Activated T-helper 2 cell treated with anti-CD3 and anti-CD28 coated beads, Interferon-gamma antibody, Interleukin-2, Interleukin-4, amounts not matched to agents 10 μg/mL and 5 μg/mL and 100 μg/mL, durations not matched to agents 14 hours and 24 hours and 36 hours (primary cell): ENCODE measurements around the gene REG4. TPM values are rescaled to one million over a fixed set of nuclear protein-coding genes. Genes with fewer than 3 reads are reported as not detected.
"Not testable (repeated sequence)": the region's sequence is repeated elsewhere in the genome, so short reads cannot be mapped to it uniquely, and the experiment has no call there.

Source experiments
- DNase-seq: peaks from one replicate; pipeline ENCODE4 v3.0.0; 2021; ENCODE audit warnings: low spot score
- H3K27ac Mint-ChIP-seq: one replicate; pipeline ENCODE4 v1.8.0; 2021; ENCODE audit warnings: mixed read lengths
- H3K27me3 Mint-ChIP-seq: one replicate; pipeline ENCODE4 v1.8.0; 2021; ENCODE audit warnings: low read depth, mixed read lengths
- H3K36me3 Mint-ChIP-seq: one replicate; pipeline ENCODE4 v1.8.0; 2021; ENCODE audit warnings: low read depth, mixed read lengths
- H3K4me1 Mint-ChIP-seq: one replicate; pipeline ENCODE4 v1.8.0; 2021; ENCODE audit warnings: low read depth, mixed read lengths
- H3K4me3 Mint-ChIP-seq: one replicate; pipeline ENCODE4 v1.8.0; 2021; ENCODE audit warnings: low read depth, mild to moderate bottlenecking, moderate library complexity, mixed read lengths
- H3K9me3 Mint-ChIP-seq: one replicate; pipeline ENCODE4 v1.8.0; 2021; ENCODE audit warnings: mixed read lengths
- intact Hi-C: fragments of 100-400 bp; cut with micrococcal nuclease; formaldehyde crosslinking; loops from one replicate; pipeline ENCODE4 v1.15.1; 2023
- total RNA-seq: library from RNA; stranded (reverse); gene quantifications from 2 replicates; pipeline ENCODE4 v1.2.3, GENCODE V29; 2022

The REG4 gene
- 0.18 TPM in 1 of 2 replicates, not detected in the other for total RNA-seq

- Mint-ChIP-seq H3K4me3 (no peak within 1 kb of the TSS), H3K36me3 (no peaks in the 10 kb centered on the region), H3K9me3 (no peaks in the 10 kb centered on the region), H3K4me1 (peaks cover 3% of the 10 kb centered on the region), H3K27me3 (peaks cover 43% of the 10 kb centered on the region), H3K27ac (no peak within 1 kb of the TSS)
- no peak for DNase-seq
- intact Hi-C loops: no loop called here
Measured at GRCh38 chr1:119811387-119811786, at the start of gene REG4. Gene REG4 (minus strand): TSS chr1:119811460. CDS start chr1:119808769, 2,691 bp downstream.

DNA sequence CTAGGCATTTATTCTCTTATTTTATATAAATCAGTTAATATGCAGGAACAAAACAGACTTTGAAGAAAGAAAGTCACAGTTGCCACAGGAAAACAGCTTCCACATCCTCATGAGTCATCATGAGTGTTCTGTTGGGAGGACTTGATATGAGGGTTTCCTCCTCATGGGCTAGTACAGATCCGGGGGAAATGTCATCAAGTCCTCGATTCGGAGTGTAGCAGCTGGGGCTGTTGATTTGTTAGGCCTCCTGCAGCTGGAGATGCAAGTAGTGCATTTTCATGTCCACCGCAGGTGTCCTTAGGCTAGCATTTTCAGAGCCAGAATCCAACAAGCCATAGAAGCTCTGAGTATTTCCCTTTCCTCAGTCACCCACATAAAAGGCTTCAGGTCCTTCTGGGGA is 48.4 kb upstream of the REG4 start:
- Mint-ChIP-seq H3K9me3 (no peaks in the 10 kb centered on the region), H3K27ac (no peak overlapping the region), H3K27me3 (peaks cover 22% of the 10 kb centered on the region), H3K4me3 (no peak overlapping the region), H3K4me1 (peaks cover 27% of the 10 kb centered on the region), H3K36me3 (no peaks in the 10 kb centered on the region)
- no peak for DNase-seq
- intact Hi-C loops: no loop called here

- Mint-ChIP-seq H3K4me1 (peaks cover 27% of the 10 kb centered on the region), H3K27ac (peak overlapping the region; percentile 8), H3K27me3 (peaks cover 16% of the 10 kb centered on the region)
- H3K9me3 Mint-ChIP-seq, H3K36me3 Mint-ChIP-seq, intact Hi-C loops, H3K4me3 Mint-ChIP-seq, DNase-seq: not testable (repeated sequence)
Measured at GRCh38 chr1:119858556-119859214, 47.4 kb upstream of the REG4 start.

DNA sequence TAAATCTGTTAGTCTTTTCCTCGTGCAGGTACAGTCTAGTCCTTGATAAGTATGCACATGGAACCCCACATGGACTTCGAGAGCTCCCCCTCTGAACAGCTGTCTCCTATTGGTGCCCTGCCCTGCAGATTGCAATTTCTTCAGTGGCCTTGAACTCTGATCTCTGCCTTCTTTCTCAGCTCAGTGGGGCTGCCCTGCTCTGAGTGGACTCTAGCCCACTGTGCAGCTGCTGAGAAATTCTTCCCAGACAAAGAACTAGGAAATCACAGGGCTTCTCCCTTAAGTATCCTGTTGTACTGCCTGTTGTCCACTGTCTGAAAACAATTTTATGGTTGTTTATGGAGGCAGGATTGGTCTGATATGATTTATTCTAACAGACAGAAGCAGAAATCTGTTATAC is 46.9 kb upstream of the REG4 start:
- Mint-ChIP-seq H3K36me3 (no peaks in the 10 kb centered on the region), H3K27ac (no peak overlapping the region), H3K4me1 (peaks cover 27% of the 10 kb centered on the region), H3K27me3 (peaks cover 12% of the 10 kb centered on the region), H3K9me3 (no peaks in the 10 kb centered on the region), H3K4me3 (no peak overlapping the region)
- intact Hi-C loops: no loop called here
- DNase-seq: no peak

DNA sequence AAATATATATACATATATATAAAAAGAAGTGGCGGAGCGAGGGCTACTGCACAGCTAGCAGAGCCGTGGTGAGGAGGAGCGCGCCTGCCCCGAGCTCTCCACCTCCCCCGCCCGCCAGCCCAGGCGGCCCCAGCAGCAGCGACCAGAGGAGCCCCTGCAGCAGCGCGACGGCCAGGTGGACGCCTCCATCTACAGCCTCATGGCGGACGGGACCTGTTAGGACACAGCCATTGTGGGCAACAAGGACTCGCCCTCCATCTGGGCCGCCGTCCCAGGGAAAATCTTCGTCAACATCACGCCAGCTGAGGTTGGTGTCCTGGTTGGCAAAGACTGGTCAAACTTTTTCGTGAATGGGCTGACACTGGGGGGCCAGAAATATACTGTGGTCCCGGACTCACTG is 41.9 kb upstream of the REG4 start:
- Mint-ChIP-seq H3K9me3 (no peaks in the 10 kb centered on the region), H3K36me3 (no peaks in the 10 kb centered on the region), H3K27ac (no peak overlapping the region), H3K4me1 (peaks cover 3% of the 10 kb centered on the region), H3K4me3 (no peak overlapping the region), H3K27me3 (peaks cover 7% of the 10 kb centered on the region)
- DNase-seq: no peak
- intact Hi-C loops: no loop called here

- H3K36me3 Mint-ChIP-seq, H3K4me3 Mint-ChIP-seq, H3K4me1 Mint-ChIP-seq, H3K27ac Mint-ChIP-seq, DNase-seq, intact Hi-C loops, H3K9me3 Mint-ChIP-seq: not testable (repeated sequence)
- peaks cover 42% of the 10 kb centered on the region for H3K27me3 Mint-ChIP-seq
Measured at GRCh38 chr1:119844206-119844605, 32.9 kb upstream of the REG4 start.

DNA sequence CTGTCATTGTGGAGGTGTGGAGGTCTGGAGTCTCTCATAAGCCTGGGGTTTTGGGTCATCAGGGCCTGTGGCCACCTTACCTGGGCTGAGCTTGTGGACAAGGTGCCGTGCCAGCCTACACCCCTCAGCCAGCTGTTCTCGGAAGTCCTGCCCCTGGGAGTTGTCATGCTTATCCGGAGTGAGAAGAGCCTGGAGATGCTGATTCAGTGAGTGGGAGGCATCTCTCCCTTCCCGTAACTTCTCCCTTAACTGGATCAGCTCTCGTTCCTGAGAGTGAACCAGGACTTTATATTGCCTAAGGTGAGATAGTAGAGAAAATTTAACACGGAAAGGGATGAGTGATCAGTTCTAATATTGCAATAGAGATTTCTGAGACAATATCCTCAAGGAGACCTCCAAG is 30.0 kb upstream of the REG4 start:
- H3K4me3 Mint-ChIP-seq: no peak overlapping the region
- intact Hi-C loops: no loop called here

DNA sequence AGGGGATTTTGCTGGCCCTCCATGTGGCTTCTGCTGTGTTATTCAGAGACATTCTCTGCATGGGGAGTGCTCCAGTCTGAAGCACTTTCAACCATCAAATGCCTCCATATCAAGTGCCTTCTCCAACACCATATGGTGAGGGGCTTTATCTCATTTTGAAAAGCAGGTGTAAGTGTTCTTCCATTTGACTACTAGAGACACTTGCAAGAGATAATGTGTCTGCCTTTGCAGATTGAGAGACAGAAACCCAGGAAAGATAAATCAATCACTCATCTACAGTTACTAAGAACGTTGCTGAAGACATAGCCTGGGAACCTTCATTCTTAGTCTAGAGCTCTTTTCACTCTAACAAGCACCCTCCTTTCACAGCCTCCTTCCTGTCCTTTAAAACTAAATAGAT is 29.5 kb upstream of the REG4 start:
- Mint-ChIP-seq H3K36me3 (no peaks in the 10 kb centered on the region), H3K27ac (no peak overlapping the region), H3K4me3 (no peak overlapping the region), H3K27me3 (peaks cover 48% of the 10 kb centered on the region), H3K4me1 (peaks cover 1% of the 10 kb centered on the region), H3K9me3 (no peaks in the 10 kb centered on the region)
- no peak for DNase-seq
- intact Hi-C loops: no loop called here

More for the DNA sequence above, 30.0 kb upstream of the REG4 start:
- Mint-ChIP-seq H3K9me3 (no peaks in the 10 kb centered on the region), H3K36me3 (no peaks in the 10 kb centered on the region), H3K27ac (no peak overlapping the region), H3K4me1 (peaks cover 1% of the 10 kb centered on the region), H3K27me3 (peaks cover 43% of the 10 kb centered on the region)
- no peak for DNase-seq

DNA sequence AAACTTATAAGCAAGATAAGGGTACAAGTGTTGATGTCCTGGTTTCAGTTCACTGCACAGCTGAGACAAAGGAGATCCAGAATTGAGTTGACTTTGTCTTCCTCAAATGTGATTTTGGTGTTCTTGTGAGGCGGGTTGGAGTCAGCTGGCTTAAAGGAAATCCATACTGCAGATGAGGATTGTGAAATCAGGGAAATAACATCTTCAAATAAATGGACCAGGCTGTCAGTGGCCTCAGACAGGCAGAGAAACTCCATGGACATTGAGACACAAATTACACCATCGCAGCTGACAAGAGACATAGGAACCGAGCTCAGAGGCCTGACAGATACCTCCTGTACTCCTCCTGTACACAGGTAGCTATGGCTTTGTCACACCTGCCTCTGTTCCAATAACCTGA is 27.0 kb upstream of the REG4 start:
- Mint-ChIP-seq H3K4me3 (no peak overlapping the region), H3K9me3 (no peaks in the 10 kb centered on the region), H3K27me3 (peaks cover 49% of the 10 kb centered on the region), H3K27ac (no peak overlapping the region), H3K36me3 (no peaks in the 10 kb centered on the region), H3K4me1 (peaks cover 1% of the 10 kb centered on the region)
- intact Hi-C loops: no loop called here
- no peak for DNase-seq

- intact Hi-C loops: no loop called here
- DNase-seq: no peak
- Mint-ChIP-seq H3K36me3 (no peaks in the 10 kb centered on the region), H3K27ac (no peak overlapping the region), H3K9me3 (no peaks in the 10 kb centered on the region), H3K4me3 (no peak overlapping the region), H3K4me1 (peaks cover 1% of the 10 kb centered on the region), H3K27me3 (peaks cover 41% of the 10 kb centered on the region)
Measured at GRCh38 chr1:119834990-119835389, 23.7 kb upstream of the REG4 start.

DNA sequence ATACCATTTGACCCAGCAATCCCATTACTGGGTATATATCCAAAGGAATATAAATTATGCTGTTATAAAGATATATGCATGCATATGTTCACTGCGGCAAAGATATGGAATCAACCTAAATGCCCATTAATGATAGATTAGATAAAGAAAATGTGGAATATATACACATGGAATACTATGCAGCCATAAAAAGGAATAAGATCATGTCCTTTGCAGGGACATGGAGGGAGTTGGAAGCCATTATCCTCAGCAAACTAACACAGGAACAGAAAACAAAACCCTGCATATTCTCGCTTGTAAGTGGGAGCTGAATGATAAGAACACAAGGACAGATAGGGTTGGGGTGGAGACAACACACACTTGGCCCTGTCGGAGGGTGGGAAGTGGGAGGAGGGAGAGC is 19.8 kb upstream of the REG4 start:
- H3K4me1 Mint-ChIP-seq: no peaks in the 10 kb centered on the region
- no peaks in the 10 kb centered on the region for H3K36me3 Mint-ChIP-seq
- intact Hi-C loops: no loop called here
- DNase-seq: no peak
- no peak overlapping the region for H3K27ac Mint-ChIP-seq
- H3K27me3 Mint-ChIP-seq: peaks cover 43% of the 10 kb centered on the region
- no peaks in the 10 kb centered on the region for H3K9me3 Mint-ChIP-seq
- H3K4me3 Mint-ChIP-seq: no peak overlapping the region

GRCh38 chr1:119829625-119830024 is 18.4 kb upstream of the REG4 start:
- Mint-ChIP-seq H3K4me1 (no peaks in the 10 kb centered on the region), H3K27ac (no peak overlapping the region), H3K27me3 (peaks cover 33% of the 10 kb centered on the region), H3K9me3 (no peaks in the 10 kb centered on the region), H3K36me3 (no peaks in the 10 kb centered on the region), H3K4me3 (no peak overlapping the region)
- no peak for DNase-seq
- intact Hi-C loops: no loop called here

DNA sequence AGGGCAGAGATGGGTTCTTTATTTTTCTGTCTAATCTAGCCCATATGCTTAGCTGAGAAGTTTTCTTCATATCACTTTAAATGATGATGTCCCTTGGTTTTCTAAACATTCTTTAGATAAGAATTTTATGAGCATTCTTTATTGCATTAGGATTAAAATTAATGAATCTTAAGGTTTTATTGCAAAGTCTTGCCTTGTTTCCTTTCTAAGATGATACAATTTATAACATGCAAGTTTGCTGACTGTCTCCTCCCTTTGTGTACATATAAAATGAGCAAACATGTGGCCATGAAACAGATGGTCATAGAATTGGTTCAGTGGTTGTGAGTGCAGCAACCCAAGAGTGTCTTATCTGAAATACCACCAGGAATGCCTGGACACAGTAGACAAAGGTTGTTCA is 17.7 kb upstream of the REG4 start:
- H3K36me3 Mint-ChIP-seq, DNase-seq, H3K9me3 Mint-ChIP-seq, intact Hi-C loops, H3K27ac Mint-ChIP-seq, H3K4me3 Mint-ChIP-seq, H3K4me1 Mint-ChIP-seq: not testable (repeated sequence)
- peaks cover 35% of the 10 kb centered on the region for H3K27me3 Mint-ChIP-seq

DNA sequence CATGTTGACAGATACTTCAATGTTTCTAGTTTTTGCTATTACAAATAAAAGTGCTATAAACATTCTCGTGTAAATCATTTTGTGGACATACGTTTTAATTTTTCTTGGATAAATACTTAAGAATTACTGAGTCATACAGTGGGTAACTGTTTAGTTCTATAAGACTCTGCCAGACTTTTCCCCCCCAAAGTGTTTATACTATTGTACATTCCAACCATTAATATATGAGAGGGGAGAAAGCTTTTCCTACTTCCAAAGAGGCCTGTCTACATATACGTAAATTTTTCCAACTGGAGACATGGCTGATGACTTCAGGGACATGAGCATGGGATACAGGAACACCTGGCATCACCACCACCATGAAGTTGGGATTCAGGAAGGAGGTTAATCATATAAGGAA is 17.0 kb upstream of the REG4 start:
- H3K27ac Mint-ChIP-seq: no peak overlapping the region
- H3K27me3 Mint-ChIP-seq: peaks cover 40% of the 10 kb centered on the region
- no peak overlapping the region for H3K4me3 Mint-ChIP-seq
- intact Hi-C loops: no loop called here
- H3K36me3 Mint-ChIP-seq: no peaks in the 10 kb centered on the region
- no peaks in the 10 kb centered on the region for H3K9me3 Mint-ChIP-seq
- no peak for DNase-seq
- H3K4me1 Mint-ChIP-seq: no peaks in the 10 kb centered on the region
